Measurements from ENCODE around the gene FBRS. TPM values are rescaled to one million over a fixed set of nuclear protein-coding genes. Genes with fewer than 3 reads are reported as not detected.

Gene FBRS
- total RNA-seq, 1 experiment from 2014 or later: 16.8 TPM

DNA sequence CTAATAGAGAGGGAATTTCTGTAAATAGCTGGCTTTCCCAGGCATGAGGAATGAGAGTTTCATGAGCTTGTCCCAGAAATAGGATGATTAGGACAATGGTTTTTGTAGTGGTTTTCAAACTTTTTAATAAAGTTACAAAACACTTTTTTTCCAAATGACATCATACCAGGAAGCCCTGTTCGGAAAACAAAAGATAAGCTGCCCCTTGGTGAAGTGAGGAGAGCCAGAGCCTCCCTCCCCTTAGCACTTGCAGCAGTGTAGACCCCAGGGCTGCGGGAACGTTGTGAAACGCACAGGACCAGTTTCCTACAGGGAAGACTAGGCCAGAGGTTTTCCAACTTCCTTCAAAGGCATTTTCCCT lies 7.6 kb downstream of the FBRS start:
- Histone ChIP-seq H3K23ac (ENCODE audit: insufficient read length, low read depth, low read length) (no peak overlapping the region), H3K4me1 (ENCODE audit: insufficient read depth, low read length) (no peaks in the 10 kb centered on the region), H3K4me2 (ENCODE audit: insufficient read depth, insufficient read length, low read length) (no peak overlapping the region), H3K27ac (ENCODE audit: insufficient read length, low read depth, low read length) (no peak overlapping the region), H2BK12ac (ENCODE audit: insufficient read length, low read depth, low read length) (no peak overlapping the region), H3K4ac (ENCODE audit: low read depth, low read length) (no peak overlapping the region), H3K79me1 (ENCODE audit: insufficient read depth, low read depth, low read length, poor library complexity, severe bottlenecking) (no peaks in the 10 kb centered on the region), H3K23me2 (ENCODE audit: insufficient read length, low read depth, low read length, poor library complexity, severe bottlenecking) (peaks cover 5% of the 10 kb centered on the region), H3K27me3 (ENCODE audit: insufficient read depth, low read length) (peaks cover 23% of the 10 kb centered on the region; the same call in 1 of the 2 replicates), H4K91ac (ENCODE audit: insufficient read length, low read depth, low read length) (no peak overlapping the region), H3K79me2 (ENCODE audit: insufficient read depth, low read length) (no peaks in the 10 kb centered on the region), H3K56ac (ENCODE audit: insufficient read length, low read depth, low read length) (no peak overlapping the region), H3K14ac (ENCODE audit: insufficient read depth, low read length) (no peak overlapping the region), H2AK5ac (ENCODE audit: insufficient read length, low read length) (no peak overlapping the region), H2BK5ac (ENCODE audit: insufficient read length, low read length) (no peak overlapping the region), H4K8ac (replicated peaks; ENCODE audit: insufficient read length, low read depth, low read length) (no peak overlapping the region), H2BK120ac (ENCODE audit: low read depth, low read length, poor library complexity, severe bottlenecking) (no peak overlapping the region), H3K18ac (ENCODE audit: insufficient read length, low read depth, low read length) (no peak overlapping the region), H3T11ph (ENCODE audit: low read length) (no peak overlapping the region), H4K20me1 (ENCODE audit: control insufficient read depth, insufficient read depth, insufficient read length) (no peaks in the 10 kb centered on the region), H4K5ac (ENCODE audit: insufficient read length, low read depth, low read length) (no peak overlapping the region), H3K9me3 (ENCODE audit: control insufficient read depth, low read depth, low read length) (no peaks in the 10 kb centered on the region), H2AFZ (ENCODE audit: low read length) (no peak overlapping the region), H2BK20ac (ENCODE audit: low read depth, low read length, poor library complexity, severe bottlenecking) (no peak overlapping the region), H3K9ac (ENCODE audit: extremely low read depth, insufficient read length, low read length) (no peak overlapping the region), H2BK15ac (ENCODE audit: low read depth, low read length) (no peak overlapping the region)
- peaks cover 87% of the 10 kb centered on the region for H3K27me3 Mint-ChIP-seq (ENCODE audit: low read depth)
- H3K9me3 Mint-ChIP-seq: no peaks in the 10 kb centered on the region
- no peak overlapping the region for H3K27ac Mint-ChIP-seq
- TF ChIP-seq, protein P1, sequence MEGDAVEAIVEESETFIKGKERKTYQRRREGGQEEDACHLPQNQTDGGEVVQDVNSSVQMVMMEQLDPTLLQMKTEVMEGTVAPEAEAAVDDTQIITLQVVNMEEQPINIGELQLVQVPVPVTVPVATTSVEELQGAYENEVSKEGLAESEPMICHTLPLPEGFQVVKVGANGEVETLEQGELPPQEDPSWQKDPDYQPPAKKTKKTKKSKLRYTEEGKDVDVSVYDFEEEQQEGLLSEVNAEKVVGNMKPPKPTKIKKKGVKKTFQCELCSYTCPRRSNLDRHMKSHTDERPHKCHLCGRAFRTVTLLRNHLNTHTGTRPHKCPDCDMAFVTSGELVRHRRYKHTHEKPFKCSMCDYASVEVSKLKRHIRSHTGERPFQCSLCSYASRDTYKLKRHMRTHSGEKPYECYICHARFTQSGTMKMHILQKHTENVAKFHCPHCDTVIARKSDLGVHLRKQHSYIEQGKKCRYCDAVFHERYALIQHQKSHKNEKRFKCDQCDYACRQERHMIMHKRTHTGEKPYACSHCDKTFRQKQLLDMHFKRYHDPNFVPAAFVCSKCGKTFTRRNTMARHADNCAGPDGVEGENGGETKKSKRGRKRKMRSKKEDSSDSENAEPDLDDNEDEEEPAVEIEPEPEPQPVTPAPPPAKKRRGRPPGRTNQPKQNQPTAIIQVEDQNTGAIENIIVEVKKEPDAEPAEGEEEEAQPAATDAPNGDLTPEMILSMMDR (conservative IDR thresholded peaks at IDR 0.05): no peak
- no peak for DNase-seq
- WGBS (ENCODE audit: extremely low coverage, insufficient read length, low lambda C conversion rate): no CpG with 5 or more reads among the region's 4 CpGs
- no peaks in the 10 kb centered on the region for H3K4me1 Mint-ChIP-seq
- no peak overlapping the region for H3K4me3 Mint-ChIP-seq
- H3K36me3 Mint-ChIP-seq (ENCODE audit: insufficient read depth in 1 of 3, low read depth in 3 of 3): peaks cover 25 to 70% (median 58%) of the 10 kb centered on the region in 3 experiments

Data from H9 (cell line).